HG03571 (cell line): ENCODE measurements around the gene STRADB.
"Not testable (repeated sequence)": the region's sequence is repeated elsewhere in the genome, so short reads cannot be mapped to it uniquely, and the experiment has no call there.

Experiments used
- ATAC-seq: cut with Tn5 transposase; IDR thresholded peaks from one replicate; pipeline ENCODE4 v1.9.1; 2021; ENCODE audit not compliant: unreplicated experiment

The STRADB gene

GRCh38 chr2:201451292-201452057 lies at the start of gene STRADB, which contains the start of gene TRAK2:
STRADB (plus strand) TSS chr2:201451740; CDS start chr2:201454841, 3,101 bp downstream.
TRAK2 (minus strand) TSS chr2:201451458; CDS start chr2:201420507, 30,951 bp downstream.
- ATAC-seq, result peak; percentile 96

- no peak for ATAC-seq
These were observed 49.7 kb upstream of the STRADB start for GRCh38 chr2:201401815-201402214.

- no peak for ATAC-seq
These were observed 48.6 kb upstream of the STRADB start for GRCh38 chr2:201402651-201403562.

- ATAC-seq, result no peak
These were observed 47.7 kb upstream of the STRADB start for GRCh38 chr2:201403880-201404279.

GRCh38 chr2:201404699-201405280 lies 46.8 kb upstream of the STRADB start:
- no peak for ATAC-seq

- ATAC-seq, result no peak
These were observed 45.4 kb upstream of the STRADB start for GRCh38 chr2:201406077-201406662.

- no peak for ATAC-seq
These were observed 44.3 kb upstream of the STRADB start for GRCh38 chr2:201407265-201407664.

GRCh38 chr2:201408931-201409330 lies 42.6 kb upstream of the STRADB start:
- no peak for ATAC-seq

- no peak for ATAC-seq
These were observed 40.1 kb upstream of the STRADB start for GRCh38 chr2:201411421-201411820.

GRCh38 chr2:201413143-201413542 lies 38.4 kb upstream of the STRADB start:
- no peak for ATAC-seq

GRCh38 chr2:201413552-201413951 lies 38.0 kb upstream of the STRADB start:
- no peak for ATAC-seq

- peak; percentile 82 for ATAC-seq
These were observed 37.2 kb upstream of the STRADB start for GRCh38 chr2:201414099-201415023.

GRCh38 chr2:201415149-201415548 lies 36.4 kb upstream of the STRADB start:
- ATAC-seq, result no peak

- no peak for ATAC-seq
These were observed 32.4 kb upstream of the STRADB start for GRCh38 chr2:201419057-201419635.

- no peak for ATAC-seq
These were observed 31.6 kb upstream of the STRADB start for GRCh38 chr2:201419986-201420385.

GRCh38 chr2:201420442-201421113 lies 31.0 kb upstream of the STRADB start:
- no peak for ATAC-seq

GRCh38 chr2:201425952-201426351 lies 25.6 kb upstream of the STRADB start:
- no peak for ATAC-seq

- not testable (repeated sequence) for ATAC-seq
These were observed 23.2 kb upstream of the STRADB start for GRCh38 chr2:201428366-201428765.

GRCh38 chr2:201429835-201430234 lies 21.7 kb upstream of the STRADB start:
- ATAC-seq, result not testable (repeated sequence)
